Measurements from ENCODE around the gene CTSW. TPM values are rescaled to one million over a fixed set of nuclear protein-coding genes. Genes with fewer than 3 reads are reported as not detected.

CTSW gene
- total RNA-seq, 1 donor from 2014 or later: not detected

GRCh38 chr11:65895482-65895981 lies 15.9 kb downstream of the CTSW start:
- TF ChIP-seq, protein P1, sequence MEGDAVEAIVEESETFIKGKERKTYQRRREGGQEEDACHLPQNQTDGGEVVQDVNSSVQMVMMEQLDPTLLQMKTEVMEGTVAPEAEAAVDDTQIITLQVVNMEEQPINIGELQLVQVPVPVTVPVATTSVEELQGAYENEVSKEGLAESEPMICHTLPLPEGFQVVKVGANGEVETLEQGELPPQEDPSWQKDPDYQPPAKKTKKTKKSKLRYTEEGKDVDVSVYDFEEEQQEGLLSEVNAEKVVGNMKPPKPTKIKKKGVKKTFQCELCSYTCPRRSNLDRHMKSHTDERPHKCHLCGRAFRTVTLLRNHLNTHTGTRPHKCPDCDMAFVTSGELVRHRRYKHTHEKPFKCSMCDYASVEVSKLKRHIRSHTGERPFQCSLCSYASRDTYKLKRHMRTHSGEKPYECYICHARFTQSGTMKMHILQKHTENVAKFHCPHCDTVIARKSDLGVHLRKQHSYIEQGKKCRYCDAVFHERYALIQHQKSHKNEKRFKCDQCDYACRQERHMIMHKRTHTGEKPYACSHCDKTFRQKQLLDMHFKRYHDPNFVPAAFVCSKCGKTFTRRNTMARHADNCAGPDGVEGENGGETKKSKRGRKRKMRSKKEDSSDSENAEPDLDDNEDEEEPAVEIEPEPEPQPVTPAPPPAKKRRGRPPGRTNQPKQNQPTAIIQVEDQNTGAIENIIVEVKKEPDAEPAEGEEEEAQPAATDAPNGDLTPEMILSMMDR (conservative IDR thresholded peaks at IDR 0.05): no peak
- no peak for DNase-seq (ENCODE audit: low read depth, low spot score)
- Mint-ChIP-seq H3K4me1 (peaks cover 22% of the 10 kb centered on the region), H3K4me3 (peak overlapping the region; percentile 65), H3K9me3 (no peaks in the 10 kb centered on the region), H3K36me3 (ENCODE audit: low read depth) (no peaks in the 10 kb centered on the region), H3K27me3 (ENCODE audit: low read depth) (peaks cover 38% of the 10 kb centered on the region), H3K27ac (ENCODE audit: unreplicated experiment) (no peak overlapping the region)

GRCh38 chr11:65896034-65896999 lies 16.7 kb downstream of the CTSW start:
- Mint-ChIP-seq H3K36me3 (ENCODE audit: low read depth) (no peaks in the 10 kb centered on the region), H3K9me3 (no peaks in the 10 kb centered on the region), H3K4me3 (peak overlapping the region; percentile 65), H3K27ac (ENCODE audit: unreplicated experiment) (no peak overlapping the region), H3K27me3 (ENCODE audit: low read depth) (peaks cover 46% of the 10 kb centered on the region), H3K4me1 (peaks cover 28% of the 10 kb centered on the region)
- TF ChIP-seq, protein P1 (conservative IDR thresholded peaks at IDR 0.05): no peak
- DNase-seq (ENCODE audit: low read depth, low spot score): no peak

DNA sequence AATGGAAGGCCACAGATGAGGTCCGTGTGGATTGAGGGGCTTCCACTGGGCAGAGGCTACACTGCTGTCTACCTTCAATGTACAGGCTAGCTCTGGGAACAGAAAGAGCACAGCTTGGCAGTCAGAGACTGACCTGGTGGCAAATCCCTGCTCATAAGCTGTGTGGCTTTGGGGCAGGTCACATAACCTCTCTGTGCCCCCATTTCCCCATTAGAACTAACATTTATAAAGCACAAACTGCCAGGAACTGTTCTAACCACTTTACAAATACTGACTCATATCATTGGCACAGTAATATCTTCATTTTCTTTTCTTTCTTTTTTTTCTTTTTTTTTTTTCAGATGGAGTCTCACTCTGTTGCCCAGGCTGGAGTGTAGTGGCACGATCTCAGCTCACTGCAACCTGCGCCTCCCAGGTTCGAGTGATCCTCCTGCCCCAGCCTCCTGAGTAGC lies 17.4 kb downstream of the CTSW start:
- H3K4me1 Mint-ChIP-seq: peaks cover 28% of the 10 kb centered on the region
- peaks cover 54% of the 10 kb centered on the region for H3K27me3 Mint-ChIP-seq (ENCODE audit: low read depth)
- no peaks in the 10 kb centered on the region for H3K36me3 Mint-ChIP-seq (ENCODE audit: low read depth)
- no peak for DNase-seq (ENCODE audit: low read depth, low spot score)
- H3K4me3 Mint-ChIP-seq: peak overlapping the region; percentile 38
- TF ChIP-seq, protein P1 (conservative IDR thresholded peaks at IDR 0.05): no peak
- no peaks in the 10 kb centered on the region for H3K9me3 Mint-ChIP-seq
- H3K27ac Mint-ChIP-seq (ENCODE audit: unreplicated experiment): no peak overlapping the region

GRCh38 chr11:65898656-65899355 lies 19.2 kb downstream of the CTSW start:
- TF ChIP-seq, protein P1 (conservative IDR thresholded peaks at IDR 0.05): no peak
- no peaks in the 10 kb centered on the region for H3K9me3 Mint-ChIP-seq
- H3K4me1 Mint-ChIP-seq: peaks cover 34% of the 10 kb centered on the region
- H3K36me3 Mint-ChIP-seq (ENCODE audit: low read depth): no peaks in the 10 kb centered on the region
- no peak overlapping the region for H3K27ac Mint-ChIP-seq (ENCODE audit: unreplicated experiment)
- H3K4me3 Mint-ChIP-seq: peak overlapping the region; percentile 87
- DNase-seq (ENCODE audit: low read depth, low spot score): no peak
- peaks cover 60% of the 10 kb centered on the region for H3K27me3 Mint-ChIP-seq (ENCODE audit: low read depth)

DNA sequence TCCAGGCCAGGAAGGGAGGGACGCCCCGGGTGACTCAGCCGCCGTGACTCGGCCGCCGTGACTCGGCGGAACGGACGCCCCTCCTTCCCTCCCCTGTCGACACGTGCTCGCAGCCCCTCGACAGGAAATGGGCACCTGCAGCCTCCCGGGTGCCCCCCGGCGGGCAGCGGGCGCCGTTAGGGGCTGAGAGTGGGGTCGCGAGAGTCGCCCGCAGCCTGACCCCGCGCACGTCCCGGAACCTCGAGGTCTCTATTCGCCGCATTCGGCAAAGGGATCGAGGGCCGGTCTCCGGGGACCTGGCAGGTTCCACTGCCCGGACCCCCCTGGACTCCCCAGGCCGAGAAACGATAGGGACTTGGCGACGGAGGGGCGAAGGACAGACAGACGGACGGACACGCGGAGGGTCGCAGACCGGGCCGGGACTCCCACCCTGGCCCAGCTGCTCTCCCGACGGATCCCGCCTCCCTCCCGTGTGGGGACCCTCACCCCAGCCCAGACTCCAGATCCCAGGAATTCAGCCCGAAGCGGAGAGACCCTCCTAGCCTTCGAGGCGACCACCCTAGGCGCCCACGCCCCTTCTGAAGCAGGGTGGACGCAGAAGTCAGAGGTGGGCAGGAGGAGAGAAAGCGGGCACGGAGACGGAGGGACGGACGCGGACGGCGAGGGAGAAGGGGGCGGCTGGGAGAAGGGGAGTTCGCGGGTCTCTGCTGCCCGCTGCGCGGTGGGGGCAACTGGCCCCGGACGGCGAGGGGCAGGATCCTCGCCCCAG lies 19.9 kb downstream of the CTSW start:
- Mint-ChIP-seq H3K9me3 (no peaks in the 10 kb centered on the region), H3K4me3 (peak overlapping the region; percentile 57), H3K27me3 (ENCODE audit: low read depth) (peaks cover 64% of the 10 kb centered on the region), H3K27ac (ENCODE audit: unreplicated experiment) (no peak overlapping the region), H3K4me1 (peaks cover 35% of the 10 kb centered on the region), H3K36me3 (ENCODE audit: low read depth) (no peaks in the 10 kb centered on the region)
- DNase-seq (ENCODE audit: low read depth, low spot score): no peak
- TF ChIP-seq, protein P1 (conservative IDR thresholded peaks at IDR 0.05): no peak
